TTC549 (cell line): ENCODE measurements around the gene NCOA5.
"Not testable (repeated sequence)": the region's sequence is repeated elsewhere in the genome, so short reads cannot be mapped to it uniquely, and the experiment has no call there.

Experiments used
- FAIRE-seq: peaks from 2 replicates; lab custom pipeline; 2012; peaks lifted over from hg19 to GRCh38; lab: Jason Lieb, UNC

NCOA5 gene

DNA sequence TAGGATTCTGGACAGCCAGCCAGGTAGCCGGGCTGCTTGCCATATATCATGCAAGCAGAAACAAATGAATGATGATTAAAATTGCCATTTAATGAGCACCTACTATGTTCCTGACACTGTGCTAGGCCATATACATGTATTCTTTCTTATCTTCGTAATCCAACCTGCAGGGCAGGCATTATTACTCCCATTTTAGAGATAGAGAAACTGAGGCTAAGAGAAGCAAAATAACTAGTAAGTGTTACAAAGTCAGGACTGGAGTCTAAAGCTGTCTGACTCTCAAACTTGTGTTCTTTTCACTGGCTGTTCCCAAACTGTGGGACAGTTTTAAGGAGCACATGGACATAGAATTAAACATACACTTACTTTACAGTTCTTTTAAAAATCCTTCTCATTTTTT, 30.4 kb upstream of the NCOA5 start:
- no peak for FAIRE-seq

DNA sequence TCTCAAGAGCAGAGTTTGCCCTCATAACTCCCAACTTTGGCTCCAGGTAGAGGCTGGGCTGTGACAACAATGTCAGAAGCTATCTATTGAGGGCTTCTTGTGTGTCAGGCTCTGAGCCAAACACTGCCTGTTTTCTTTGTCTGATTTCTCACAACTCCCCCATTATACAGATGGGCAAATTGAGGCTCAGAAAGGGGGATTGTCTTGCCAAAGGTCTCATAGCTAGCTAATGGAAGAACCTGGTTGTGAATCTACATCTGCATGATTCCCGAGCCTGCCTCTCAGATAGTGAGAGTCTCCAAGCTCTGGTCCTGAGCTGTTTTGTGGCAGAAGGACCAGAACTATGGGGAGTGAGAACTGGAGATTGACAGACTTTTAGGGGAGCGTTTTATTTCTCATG, 29.8 kb upstream of the NCOA5 start:
- FAIRE-seq: no peak

DNA sequence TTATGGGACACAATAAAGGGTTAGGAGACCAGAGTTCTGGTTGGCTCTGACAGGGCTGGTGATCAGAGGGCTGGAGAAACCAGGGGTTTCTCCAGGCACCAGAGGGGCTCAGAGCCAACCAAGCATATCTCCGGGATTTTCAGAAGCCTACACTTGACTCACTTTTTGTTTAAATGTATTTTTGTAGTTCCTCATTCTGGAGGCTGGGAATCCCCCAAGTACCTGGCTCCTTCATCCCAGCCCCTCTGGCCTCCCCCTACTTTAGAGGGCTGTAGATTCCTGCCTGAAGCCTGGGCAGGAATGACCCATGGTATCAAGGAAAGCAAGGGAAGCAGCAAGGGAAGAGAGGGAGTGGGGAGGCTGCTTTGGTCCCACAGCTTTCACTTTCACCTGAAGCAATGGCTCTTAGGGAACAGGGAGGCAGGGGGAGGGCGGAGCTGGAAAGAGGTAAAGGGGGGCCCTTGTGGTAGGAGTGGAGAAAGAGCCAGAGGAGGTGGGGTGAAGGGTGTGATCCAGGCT, 29.3 kb upstream of the NCOA5 start:
- FAIRE-seq: no peak

DNA sequence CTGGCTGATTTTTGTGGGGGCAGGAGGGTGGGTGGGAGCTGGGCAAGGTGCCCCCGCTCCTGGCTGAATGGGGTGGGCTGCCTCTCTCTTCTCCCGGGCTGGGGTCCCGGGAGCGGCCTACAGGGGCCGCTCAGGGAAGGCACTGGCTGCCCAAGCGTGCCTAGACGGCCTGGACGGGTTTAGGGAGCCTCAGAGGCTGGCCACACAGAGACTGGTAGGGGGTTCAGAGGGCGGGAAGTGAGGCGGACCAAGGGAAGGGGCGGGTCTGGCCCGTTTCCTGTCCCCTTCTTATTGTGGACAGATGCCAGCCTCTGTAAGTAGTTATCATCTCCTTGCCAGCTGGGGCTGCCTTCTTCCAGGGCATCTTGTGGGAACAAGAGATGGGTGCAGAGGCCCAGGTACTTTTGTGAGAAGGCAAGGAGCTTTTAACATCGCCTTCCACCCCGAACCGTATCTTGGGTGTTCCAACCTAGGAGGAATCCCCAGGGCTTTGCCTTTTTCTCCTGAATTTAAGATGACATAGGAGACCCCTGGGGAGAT, 28.8 kb upstream of the NCOA5 start:
- no peak for FAIRE-seq

DNA sequence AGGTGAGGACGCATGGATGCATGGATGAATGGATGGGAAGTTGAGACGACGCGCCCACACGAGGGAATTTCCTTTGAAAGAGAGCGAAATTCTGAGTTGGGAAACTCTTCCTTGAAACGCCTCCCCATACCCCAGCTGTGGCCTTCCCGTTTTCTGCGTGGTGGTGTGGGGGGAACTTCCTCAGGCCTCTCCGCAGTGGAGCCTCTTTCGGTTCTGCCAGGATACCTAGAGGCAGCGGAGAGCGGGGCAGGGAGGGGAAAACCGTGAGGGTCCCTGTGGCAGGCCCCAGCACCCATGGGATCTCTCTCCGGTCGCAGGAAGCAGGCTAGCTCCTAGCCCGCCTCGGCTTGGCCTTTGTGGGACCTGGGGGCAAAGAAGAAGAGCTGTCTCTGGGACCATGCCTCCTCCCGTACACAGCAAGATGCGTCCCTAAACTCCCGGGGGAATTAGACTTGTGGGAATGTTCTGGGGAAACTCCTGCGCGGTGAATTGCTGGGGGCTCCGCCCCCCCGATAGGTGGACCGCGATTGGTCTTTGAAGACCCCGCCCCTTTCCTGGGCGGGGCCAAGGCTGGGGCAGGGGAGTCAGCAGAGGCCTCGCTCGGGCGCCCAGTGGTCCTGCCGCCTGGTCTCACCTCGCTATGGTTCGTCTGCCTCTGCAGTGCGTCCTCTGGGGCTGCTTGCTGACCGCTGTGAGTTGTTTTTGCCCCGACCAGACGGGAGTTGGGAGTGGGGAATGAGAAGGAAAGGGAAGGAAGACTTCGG, 28.1 kb upstream of the NCOA5 start, which contains the start of gene CD40:
Gene CD40 (plus strand): TSS at position 611 of the 764 bp plus-strand sequence. CDS start 30 bp downstream, at position 641.
- no peak for FAIRE-seq

DNA sequence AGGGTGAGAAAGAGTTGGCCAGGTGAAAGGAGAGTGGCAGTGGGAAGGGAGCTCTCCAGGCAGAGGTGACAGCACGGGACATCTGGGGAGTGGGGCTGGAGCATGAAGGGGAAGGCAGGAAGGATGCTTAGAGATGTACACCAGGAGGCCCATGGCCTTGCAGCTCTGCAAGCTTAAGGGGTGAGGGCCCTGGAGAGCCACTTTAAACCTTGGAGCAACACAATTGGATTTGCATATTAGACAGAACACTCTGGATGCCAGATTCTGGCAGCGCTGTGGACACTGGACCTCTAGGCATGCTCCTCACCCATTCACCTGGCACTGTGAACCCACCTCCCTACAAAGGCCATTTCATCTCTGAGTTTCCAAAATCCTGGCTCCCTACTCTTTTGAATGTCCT, 24.7 kb upstream of the NCOA5 start:
- no peak for FAIRE-seq

DNA sequence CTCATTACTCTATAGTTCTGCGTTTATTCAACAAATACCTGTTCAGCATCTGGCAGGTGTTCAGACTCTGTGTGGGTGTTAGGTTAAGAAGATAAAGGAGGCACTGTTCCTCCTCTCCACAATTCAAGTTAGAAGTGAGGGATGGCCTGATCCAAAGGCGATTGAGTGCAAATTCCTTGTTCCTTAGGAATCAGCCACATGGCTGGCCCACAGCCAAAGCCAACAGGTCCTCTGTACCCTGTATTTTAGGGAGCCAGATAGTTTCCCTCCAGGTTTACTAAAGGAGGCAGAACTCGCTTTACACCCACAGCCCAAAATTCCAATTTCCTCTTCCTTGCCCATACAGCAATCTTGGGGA, 23.3 kb upstream of the NCOA5 start:
- FAIRE-seq: no peak

DNA sequence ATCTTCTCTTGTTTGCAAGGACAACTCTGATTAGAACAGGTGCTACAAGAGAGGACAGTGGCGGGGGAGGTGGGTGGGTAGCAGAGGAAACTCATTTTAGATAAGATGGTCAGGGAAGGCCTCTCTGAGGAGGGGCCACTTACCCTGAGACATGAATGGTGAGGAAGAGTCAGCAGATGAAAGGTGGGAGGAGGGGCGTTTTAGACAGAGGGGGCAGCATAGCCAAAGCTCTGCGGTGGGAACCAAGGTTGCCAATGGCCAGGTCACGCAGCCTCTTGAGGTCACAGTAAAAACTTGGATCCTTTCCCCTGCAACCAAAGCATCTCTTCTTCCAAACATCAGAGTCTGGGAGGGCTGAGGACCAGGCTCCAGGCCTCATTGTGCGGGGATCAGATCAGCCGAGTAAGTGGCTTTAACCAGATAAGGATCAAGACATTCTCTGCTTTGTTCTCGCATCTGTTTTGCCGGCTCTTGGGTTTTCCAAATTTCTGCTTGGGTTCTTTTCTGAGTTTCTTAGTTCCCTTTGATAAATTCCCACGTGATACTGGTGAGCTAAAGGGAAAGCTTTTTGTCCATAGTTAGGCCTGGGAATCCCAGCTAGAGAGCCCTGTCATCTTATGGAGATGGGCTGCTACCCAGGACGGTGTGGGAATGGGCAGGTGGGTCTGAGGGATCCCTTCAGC, 22.8 kb upstream of the NCOA5 start:
- no peak for FAIRE-seq

DNA sequence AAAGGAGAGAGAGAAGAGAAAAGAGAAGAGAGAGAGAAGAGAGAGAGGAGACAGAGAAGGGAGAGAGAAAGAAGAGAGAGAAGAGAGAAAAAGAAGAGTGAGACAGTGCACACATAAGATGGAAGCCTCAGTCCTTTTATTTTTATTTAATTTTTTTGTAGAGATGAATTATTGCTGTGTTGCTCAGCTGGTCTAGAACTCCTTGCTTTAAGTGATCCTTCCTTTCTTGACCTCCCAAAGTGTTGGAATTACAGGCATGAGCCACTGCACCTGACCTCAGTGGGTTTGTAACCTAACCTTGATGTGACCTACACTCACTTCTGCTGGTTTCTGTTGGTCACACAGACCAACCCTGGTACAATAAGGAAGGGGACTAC, 22.1 kb upstream of the NCOA5 start:
- no peak for FAIRE-seq

DNA sequence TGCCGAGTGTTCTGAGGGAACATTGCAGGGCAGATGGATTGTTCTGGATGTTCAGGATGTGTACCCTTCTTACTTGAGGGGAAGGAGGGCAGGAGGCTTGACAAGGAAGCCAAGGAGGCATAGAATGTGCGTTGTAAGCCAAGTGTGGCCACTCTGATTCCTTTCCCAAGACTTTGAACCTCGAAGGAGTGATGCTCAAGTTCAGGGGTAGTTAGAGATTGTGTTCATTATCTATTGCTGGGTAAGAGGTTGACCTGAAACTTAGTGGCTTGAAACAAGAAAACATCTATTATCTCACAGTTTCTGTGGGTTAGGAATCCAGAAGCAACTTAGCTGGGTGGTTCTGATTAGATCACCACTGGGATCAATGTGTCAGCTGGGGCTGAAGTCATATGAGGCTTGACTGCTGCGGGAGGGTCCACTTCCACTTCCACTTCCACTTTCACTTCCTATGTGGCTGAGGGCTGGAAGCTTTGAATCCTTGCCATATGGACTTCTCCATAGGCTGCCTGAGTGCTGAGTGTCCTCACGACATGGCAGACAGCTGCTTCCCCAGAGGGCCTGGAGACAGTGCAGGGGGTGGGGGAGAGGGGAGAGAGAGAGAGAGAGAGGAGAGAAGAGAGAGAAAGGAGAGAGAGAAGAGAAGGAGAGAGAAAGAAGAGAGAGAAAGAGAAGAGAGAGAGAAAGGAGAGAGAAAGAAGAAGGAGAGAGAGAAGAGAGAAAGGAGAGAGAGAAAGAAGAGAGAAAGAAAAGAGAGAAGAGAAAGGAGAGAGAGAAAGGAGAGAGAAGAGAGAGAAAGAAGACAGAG, 21.5 kb upstream of the NCOA5 start:
- no peak for FAIRE-seq

DNA sequence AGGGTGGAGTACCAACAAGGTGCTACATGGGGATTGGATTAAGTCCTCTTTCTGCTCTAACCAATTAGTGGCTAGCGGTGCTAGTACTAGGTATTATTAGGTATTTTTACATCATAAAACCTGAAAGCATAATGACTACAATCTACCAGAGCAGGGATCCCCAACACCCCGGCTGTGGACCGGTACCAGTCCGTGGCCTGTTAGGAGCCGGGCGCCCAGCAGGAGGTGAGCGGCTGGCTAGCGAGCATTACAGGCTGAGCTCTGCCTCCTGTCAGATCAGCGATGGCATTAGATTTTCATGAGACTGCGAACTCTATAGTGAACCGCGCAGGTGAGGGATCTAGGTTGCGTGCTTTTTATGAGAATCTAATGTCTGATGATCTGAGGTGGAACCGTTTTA, 19.2 kb upstream of the NCOA5 start:
- FAIRE-seq: no peak

DNA sequence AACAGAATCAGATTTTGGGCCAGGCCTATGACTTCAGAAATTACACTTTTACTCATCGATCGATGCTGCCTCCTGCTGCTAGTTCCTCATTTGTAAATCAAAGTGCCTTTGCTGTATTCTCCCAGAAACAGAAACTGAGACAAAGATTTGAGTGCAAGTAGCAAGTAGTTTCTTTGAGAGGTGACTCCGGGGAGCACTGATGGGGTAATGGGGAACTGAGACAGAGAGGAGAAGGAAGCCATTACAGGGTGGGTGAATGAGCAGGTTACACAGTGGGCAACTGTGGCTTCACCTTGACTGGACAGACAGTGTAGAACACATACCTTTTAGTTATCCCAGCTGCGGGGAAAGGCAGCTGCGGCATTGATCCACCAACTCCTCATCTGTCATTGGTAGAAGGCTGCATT, 18.7 kb upstream of the NCOA5 start:
- FAIRE-seq: no peak

DNA sequence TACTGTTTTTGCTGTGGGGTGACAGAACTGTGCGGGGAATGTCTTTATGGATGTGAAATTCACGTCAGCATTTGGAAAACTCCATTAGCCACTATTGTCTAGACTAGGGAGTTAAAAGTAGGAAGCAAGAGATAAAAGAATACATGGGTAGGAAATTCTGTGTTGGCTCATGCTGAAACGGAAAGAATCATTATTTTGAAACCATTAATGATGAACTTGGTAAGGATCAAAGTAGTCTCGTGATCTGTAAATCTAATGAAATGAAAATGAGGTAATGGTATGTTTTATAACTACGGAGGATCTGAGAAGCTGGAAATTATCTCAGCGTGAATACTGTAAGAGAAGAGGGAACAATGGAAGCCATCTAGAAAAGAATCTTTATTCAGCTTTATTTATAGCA, 17.3 kb upstream of the NCOA5 start:
- FAIRE-seq: no peak

DNA sequence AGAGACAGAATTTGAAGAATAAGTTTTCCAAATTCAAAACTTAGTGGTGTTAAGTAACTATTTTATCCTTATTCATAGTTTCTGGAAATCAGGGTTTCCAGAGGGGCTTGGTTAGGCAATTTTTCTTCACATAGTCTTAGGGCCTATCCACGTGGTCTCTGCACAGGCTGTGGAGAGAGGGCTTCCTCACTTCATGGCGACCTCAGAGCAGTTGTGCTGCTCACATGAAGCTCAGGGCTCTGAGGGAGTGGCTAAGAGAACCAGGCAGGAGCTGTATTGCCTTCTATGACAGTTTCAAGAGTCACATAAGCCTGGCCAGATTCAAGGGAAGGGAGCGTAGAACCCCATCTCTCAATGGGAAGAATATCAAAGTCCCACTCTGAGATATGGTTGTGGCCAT, 14.5 kb upstream of the NCOA5 start:
- FAIRE-seq: no peak

DNA sequence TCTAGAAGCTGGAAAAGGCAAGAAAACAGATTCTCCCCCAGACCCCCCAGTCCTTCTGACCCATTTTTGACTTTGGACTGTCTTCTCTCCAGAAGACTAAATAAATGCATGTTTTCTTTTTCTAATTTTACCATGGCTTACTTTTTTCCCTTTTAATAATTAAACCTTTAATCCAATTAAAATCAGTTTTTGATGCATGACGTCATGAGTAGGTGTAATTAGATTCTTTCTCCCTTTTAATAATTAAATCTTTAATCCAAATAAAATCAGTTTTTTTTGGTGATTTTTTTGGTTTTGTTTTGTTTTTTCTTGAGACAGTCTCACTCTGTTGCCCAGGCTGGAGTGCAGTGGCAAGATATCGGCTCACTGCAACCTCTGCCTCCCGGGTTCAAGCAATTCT, 13.2 kb upstream of the NCOA5 start:
- FAIRE-seq: no peak

DNA sequence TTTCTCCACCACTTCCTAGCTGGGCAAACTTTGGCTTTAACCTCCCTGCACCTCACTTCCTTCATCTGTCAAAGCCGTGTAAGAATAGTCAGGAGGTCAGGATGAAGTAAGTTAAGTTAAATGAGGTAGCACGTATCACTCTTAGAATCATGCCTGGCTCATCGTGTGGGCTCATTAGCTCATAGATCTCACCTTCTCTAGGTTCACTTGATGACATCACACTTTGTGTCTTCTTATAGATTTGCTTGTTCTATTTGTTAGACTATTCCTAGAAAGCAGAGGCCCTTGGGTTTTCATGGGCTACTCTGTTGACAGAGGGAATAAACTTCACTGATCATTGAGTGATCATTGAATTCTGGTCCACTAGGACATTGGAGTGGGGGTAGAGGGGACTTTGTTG, 12.2 kb upstream of the NCOA5 start:
- no peak for FAIRE-seq

DNA sequence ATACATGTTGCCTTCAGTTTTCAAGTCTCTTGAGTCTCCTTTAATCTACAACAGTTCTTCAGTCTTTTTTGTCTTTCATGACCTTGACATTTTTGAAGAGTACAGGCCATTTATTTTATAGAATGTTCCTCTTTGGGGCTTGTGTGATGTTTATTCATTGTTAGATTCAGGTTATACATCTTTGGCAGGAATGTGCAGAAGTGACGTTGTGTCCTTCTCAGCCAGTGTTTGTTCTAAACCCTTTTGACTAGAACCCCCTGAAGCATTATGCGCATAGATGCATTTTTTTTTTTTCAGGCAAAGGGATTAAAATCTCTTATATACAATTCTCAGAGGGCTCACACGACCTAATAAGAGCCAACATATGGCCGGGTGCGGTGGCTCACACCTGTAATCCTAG, 11.2 kb upstream of the NCOA5 start:
- no peak for FAIRE-seq

DNA sequence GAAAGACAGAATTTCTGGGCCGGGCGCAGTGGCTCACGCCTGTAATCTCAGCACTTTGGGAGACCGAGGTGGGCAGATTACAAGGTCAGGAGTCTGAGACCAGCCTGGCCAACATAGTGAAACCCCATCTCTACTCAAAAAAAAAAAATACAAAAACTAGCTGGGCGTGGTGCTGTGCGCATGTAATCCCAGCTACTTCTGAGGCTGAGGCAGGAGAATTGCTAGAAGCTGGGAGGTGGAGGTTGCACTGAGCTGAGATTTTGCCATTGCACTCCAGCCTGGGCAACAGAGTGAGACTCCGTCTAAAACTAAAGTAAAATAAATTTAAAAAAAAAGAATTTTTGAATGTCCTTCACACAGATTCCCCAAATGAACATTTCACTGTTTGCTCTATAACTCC, 10.7 kb upstream of the NCOA5 start:
- not testable (repeated sequence) for FAIRE-seq

DNA sequence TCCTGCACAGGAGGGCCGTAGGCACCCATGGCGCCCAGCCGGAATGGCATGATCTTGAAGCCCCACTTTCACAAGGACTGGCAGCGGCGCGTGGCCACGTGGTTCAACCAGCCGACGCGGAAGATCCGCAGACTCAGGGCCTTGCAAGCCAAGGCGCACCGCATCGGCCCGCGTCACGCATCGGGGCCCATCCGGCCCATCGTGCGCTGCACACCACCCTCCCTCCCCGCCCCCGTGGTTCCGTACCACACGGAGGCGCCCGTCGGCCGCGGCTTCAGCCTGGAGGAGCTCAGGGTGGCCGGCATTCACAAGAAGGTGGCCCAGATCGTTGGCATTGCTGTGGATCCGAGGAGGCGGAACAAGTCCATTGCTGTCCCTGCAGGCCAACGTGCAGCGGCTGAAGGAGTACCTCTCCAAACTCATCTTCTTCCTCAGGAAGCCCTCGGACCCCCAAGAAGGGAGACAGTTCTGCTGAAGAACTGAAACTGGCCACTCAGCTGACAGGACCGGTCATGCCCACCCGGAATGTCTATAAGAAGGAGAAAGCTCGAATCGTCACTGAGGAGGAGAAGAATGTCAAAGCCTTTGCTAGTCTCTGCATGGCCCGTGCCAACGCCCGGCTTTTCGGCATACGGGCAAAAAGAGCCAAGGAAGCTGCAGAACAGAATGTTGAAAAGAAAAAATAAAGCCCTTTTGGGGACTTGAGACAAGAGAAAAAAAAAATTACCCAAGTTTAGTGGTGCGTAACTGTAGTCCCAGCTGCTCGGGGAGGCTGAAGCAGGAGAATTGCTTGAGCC, 9.9 kb upstream of the NCOA5 start:
- no peak for FAIRE-seq

DNA sequence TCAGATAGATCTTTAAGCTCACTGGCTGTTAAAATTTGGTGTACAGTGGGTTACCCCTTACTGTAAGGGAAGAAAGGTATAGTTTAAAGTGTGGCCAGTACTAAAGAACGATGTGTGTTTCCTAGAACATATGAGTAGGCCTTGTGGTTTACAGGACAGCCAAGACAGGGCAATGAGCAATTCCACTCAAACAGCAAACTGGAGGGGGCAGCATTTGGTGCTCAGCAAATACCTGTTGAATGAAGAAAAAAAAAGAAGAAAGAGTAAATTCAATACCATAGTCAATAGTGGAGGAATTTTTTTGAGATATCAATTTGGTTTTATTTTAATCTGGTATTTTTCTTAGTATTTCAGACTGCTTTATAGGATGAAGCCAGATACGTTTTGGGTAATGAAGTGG, 3.8 kb upstream of the NCOA5 start:
- FAIRE-seq: no peak

DNA sequence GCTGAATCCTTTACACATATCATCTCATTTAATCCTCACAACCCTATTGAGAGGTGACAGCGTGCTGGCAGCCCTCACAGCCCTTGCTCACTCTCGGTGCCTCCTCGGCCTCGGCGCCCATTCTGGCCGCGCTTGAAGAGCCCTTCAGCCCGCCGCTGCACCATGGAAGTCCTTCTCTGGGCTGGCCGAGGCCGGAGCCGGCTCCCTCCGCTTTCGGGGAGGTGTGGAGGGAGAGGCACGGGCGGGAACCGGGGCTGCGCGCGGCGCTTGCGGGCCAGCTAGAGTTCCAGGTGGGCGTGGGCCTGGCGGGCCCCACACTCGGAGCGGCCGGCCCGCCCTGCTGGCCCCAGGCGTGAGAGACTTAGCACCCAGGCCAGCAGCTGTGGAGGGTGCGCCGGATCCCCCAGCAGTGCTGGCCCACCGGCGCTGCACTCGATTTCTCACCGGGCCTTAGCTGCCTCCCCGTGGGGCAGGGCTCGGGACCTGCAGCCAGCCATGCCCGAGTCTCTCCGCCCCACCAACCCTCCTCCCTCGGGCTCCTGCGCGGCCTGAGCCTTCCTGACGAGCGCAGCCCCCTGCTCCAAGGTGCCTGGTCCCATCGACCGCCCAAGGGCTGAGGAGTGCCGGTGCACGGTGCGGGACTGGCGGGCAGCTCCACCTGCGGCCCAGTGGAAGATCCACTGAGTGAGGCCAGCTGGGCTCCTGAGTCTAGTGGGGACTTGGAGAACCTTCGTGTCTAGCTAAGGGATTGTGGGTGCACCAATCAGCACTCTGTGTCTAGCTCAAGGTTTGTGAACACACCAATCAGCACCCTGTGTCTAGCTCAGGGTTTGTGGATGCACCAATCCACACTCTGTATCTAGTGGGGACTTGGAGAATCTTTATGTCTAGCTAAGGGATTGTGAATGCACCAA, 2.1 kb upstream of the NCOA5 start:
- FAIRE-seq: not testable (repeated sequence)
